Measurements from ENCODE around the gene GDI1.
"Not testable (repeated sequence)": the region's sequence is repeated elsewhere in the genome, so short reads cannot be mapped to it uniquely, and the experiment has no call there.

GDI1 gene

DNA sequence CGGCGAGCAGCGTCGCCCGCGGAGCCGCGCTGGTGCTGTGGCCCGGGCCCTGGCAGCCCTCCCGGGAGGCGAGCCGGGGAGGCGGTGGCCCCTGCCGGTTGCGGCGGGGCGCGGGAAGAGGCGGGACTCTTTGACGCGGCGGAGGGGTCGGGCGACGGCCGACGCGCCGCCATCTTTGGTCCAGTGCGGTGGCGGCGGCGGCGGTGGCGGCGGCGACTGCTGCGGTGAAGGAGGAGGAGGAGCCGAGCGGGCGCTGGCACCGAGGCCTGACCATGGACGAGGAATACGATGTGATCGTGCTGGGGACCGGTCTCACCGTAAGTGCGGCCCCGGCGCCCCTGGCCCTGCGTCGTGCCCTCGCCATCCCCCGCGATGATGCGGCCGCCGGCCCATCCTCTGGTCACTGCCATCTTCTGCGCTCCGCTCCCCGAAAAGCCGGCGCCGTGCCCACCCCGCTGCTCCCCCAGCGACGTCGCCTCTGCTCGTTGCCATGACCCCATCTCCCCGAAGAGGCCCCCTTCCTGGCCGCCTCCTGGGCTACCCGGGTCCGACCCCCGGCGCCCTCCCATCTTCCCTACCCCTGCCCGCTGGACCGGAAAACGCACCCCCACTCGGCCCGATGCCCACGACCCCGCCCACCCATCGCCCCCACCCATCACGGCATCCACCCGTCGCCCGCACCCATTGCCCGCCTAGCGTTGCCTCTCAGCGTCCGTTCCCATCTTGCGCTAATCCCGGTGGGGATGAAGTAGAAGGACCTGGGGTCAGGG, at the start of gene GDI1:
Gene GDI1 (plus strand): TSS at position 172 of the 770 bp plus-strand sequence. CDS start 101 bp downstream, at position 273.
- peak; percentile 78 for DNase-seq

- DNase-seq, result not testable (repeated sequence)
These were observed 48.9 kb upstream of the GDI1 start for GRCh38 chrX:154388094-154388493.

- DNase-seq, result not testable (repeated sequence)
These were observed 48.3 kb upstream of the GDI1 start for GRCh38 chrX:154388649-154389048.

DNA sequence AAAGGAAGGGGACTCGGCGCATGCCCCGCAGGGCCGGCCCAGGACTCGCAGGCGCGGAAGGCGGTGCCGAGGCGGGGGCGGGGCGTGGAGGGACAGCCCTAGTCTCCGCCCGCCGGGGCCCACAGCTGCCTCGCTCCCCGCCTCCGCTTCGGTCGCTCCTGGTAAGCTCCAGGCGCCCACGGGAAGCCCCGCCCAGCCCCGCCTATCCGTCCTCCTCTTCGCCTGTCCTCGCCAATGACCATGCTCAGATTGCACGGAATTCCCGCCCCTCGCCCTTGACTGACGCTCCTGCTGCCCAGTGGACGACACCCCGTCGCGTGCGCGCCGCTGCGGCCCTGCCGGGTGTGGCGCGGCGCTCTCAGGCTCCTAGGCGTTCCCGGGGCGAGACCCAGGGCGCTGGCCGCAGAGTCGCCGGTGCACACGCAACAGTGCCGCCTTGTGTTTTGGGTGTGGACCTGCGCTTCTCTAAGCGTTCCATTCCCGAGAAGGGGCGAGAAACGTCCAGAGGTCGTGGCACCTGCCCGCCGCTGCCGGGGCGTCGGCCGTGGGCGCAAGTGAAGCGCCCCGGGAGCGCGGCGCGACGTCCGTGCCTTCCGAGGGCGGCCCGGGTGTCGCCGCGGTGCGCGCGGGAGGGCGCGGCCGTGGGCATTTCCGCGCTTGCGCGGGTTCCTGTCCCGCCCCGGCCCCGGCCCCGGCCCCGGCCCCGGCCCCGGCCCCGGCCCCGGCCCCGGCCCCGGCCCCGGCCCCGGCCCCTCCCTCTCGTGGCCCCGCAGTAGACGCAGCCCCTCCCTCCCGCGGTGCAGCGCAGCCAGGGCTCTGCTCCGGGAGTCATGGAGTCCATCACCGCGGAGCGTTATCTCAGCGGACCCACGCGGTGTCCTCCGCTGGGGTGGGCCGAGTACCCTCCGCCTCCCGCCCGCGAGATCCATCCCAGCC, 46.9 kb upstream of the GDI1 start:
- DNase-seq, result not testable (repeated sequence)

DNA sequence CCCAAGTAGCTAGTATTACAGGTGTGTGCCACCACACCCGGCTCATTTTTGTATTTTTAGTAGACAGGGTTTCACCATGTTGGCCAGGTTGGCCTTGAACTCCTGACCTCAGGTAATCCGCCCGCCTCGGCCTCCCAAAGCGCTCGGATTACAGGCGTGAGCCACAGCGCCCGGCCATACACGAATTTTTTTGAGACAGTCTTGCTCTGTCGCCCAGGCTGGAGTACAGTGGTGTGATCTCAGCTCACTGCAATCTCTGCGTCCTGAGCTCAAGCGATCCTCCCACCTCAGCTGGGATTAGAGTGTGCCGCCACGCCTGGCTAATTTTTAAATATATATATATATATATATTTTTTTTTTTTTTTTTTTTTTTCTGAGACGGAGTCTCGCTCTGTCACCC, 40.6 kb upstream of the GDI1 start:
- DNase-seq, result not testable (repeated sequence)

DNA sequence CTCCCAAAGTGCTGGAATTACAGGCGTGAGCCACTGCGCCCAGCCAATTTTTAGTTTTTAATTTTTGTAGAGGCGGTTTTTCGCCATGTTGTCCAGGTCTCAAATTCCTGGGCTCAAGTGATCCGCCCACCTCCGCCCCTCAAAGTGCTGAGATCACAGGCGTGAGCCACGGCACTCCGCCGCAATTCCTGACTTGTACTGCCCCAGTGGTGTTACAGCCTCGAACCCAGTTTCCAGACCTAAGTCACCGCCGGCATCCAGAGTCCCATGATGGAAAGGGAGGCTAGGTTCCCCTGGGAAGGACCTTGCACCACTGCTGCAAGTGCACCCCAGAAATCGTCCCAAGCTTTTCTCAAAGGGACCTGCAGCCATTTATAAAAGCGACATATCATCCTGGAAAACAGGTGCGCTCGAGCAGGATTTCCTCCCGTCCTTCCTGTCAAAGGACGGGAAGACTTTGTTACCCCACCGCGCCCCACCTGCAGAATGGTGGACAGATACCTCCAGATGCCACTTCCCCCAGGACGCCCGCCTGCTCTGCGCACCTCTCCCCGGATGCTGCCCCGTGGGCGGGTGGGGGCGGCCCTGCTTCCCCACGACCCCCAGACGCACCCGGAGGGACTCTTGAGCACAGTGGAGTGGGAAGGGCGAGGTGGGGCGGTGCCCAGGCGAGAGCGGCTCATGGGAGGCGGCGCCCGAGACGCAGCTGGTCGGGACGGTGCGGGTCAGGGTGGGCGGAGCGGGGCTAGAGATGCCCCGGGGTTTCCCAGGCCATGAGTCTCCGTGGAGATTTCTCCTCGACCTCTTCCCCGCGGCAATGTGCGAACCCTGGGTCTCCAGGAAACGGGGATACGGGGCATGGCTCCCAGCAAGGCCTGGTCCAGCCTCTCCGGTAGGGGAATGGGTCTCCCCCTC, 39.7 kb upstream of the GDI1 start:
- peak; percentile 91 for DNase-seq

GRCh38 chrX:154397888-154398667, 38.9 kb upstream of the GDI1 start, which contains the start of gene RPL10:
TSS of gene RPL10 (plus strand) at chrX:154398377. CDS start at chrX:154398520, 143 bp downstream.
- DNase-seq, result peak; percentile 98

DNA sequence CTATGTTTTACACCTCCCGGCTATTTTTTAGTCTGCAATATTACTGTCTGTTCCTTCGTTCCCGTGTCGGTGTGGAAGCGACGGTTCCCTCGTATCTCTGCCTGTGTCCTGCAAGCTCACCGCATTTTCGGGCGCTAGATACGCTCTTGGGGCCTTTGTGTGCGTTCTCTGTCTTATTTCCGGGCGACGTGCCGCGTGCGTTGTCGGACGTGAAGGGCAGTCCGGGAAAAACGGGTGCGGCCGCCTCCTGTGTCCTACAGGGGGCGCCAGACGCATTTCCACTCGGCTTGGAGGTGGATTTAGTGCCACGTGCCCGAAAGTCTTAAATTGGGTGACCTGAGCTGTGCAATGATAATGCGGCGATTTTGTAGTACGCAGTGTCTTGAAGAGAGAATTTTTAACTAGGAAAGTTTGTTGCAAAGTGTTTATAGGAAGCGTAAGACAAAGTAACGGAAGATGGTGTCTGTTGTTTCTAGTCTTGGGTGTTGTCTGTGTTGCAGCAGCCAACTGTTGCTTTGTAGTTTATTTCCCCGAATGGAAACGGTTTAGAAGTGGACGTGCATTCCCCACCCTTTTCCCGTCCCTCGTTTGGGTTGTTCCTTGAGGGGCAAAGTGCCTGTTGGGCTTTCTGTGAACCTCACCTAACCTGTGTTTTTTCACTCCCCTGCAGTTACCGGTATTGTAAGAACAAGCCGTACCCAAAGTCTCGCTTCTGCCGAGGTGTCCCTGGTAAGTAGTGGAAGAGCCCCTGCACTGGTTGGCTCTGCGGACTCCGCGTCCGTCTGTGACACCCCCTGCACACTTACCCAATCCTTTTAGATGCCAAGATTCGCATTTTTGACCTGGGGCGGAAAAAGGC, 38.1 kb upstream of the GDI1 start:
- DNase-seq, result peak; percentile 88

DNA sequence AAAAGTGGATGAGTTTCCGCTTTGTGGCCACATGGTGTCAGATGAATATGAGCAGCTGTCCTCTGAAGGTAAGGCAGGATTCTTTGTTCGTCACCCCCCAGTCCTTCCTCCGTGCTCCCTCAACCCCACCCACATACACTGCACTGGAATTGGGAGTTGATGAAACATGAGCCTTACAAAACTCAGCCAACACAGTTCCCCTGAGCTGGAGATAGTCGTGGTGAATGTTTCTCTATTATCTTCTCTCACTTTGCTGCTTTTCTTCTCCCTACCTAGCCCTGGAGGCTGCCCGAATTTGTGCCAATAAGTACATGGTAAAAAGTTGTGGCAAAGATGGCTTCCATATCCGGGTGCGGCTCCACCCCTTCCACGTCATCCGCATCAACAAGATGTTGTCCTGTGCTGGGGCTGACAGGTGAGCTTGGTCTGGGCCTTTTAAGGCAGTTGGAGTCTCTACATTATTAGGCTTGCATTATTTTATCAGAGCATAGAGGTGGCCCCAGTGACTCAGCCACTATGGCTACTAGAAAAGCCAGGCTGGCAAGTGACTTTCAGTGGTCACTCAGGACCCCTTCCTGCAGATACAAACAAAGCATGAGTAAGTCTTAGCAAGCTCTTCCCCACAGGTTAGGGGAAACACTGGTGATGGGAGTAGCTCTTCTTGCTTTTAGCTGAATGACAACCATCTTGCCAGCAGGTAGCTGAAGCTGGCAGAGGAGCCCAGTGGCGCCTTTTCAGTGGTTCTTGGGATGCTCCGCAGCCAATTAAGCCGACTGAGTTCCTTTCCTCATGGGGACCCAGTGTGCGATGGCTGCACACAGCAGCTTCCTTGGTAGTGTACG, 37.2 kb upstream of the GDI1 start:
- DNase-seq, result peak; percentile 38

DNA sequence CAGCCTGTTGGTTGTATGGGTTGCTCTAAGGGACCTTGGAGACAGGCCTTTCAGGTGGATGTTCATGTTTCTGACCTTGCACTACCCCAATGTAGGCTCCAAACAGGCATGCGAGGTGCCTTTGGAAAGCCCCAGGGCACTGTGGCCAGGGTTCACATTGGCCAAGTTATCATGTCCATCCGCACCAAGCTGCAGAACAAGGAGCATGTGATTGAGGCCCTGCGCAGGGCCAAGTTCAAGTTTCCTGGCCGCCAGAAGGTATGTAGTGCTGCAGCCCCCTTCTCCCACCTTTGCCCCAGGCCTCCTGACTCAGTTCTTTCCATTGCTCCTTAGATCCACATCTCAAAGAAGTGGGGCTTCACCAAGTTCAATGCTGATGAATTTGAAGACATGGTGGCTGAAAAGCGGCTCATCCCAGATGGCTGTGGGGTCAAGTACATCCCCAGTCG, 36.6 kb upstream of the GDI1 start:
- DNase-seq, result not testable (repeated sequence)

DNA sequence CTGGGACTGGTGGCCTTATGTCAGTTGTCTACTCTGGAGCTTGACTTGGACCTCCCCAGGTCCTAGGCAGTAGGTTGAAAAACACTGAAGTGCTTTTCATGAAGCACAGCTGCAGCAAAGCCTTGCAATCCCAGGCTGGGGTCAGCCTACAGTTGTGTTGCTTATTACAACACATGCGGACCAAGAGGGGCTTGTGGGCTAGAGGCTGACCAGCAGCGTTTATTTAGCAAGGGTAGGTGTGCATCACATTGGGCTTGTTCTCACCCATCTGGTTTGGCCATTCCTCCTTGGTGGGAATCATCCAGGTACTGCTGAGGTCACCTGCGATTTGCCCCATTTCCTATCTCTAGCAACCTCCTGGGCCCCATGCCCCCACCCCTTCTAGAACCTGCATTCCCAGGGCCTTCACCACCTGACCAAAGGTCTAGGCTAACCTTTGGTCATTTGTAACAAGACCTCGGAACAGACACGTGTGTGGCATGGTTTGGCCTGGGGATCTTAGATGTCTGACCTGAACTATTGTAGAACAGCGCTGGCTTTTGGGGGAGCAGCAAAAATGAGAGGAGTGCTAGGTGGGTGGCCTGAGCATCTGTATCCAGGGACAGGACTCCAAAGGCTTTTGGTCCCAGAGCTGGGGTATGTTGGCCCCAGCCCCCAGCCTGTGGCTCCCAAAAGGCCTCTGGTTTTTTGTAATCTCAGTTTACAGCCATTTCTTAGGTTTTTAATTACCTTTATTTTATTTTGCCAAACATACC, 35.7 kb upstream of the GDI1 start:
- DNase-seq, result peak; percentile 82

DNA sequence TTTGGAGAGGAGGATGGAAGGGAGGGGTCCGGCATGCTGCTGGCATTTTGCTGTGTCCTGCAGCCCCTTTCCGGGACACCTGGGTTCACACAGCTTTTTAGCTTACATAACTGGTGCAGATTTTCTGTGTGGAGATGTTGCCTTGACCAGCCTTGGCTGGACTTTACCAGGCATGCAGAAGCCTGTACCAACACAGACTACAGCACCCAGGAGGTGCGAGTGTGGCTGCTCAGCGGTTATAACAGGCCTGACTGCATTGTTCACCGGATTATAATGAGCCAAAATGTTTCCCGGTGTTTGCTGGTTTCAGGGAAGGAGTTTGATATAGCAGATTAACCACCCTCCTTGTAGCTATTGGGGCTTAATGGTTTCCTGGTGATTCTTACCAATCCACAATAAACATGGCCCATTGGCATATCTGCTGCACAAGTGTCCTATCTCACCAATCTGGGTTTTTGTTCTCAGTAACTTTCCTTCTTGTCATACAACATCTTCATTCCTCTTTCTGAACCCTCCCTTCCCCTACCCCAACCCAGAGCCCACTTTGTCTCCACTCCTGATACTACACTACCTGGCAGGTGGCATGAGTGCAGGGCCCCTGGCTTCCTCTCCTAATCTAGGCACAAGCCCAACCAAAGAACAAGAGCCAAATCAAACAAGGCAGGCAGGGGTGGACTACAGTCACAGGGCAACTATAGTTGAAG, 34.9 kb upstream of the GDI1 start:
- peak; percentile 63 for DNase-seq

DNA sequence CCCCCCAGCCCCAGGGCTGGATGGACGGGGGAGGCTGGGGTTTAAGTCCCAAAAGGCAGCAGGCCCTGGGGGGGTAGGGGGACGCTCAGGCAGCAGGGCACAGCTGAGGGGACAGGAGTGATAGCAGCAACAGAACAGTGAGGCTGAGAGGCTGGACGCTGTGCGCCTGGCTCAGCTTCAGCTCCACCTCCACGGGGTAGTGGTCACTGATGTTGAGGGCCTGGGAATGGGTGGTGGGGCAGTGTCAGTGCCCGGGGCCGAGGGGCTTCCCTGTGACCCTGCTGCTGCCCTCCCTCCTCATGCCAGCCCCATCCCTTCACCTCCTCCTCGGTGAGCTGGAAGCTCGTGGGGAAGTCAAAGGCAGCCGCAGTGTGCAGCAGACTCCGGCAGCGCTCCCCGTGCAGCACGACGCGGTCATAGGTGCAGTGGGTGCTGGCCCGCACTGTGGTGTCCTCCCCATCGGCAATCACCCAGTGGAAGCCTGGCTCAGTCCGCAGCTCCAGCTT, 34.3 kb upstream of the GDI1 start:
- DNase-seq, result no peak

DNA sequence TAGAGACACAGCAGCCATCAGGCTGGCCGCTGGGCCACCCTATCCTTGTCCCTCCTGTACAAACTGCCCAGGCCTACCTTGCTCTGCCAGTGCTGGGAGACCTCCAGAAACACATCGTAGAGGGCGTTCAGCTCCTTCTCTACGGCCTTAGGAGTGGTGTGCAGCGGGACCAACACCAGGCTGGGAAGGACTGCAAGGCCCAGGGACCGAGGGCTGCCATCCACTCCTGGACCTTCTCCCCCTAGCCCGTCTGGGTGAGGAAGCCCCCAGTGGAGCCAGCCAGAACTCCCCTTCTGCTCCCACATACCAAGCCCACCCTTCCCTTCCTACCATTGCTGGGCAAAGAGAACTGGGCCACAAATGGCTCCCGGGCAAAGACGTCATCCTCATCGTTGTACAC, 33.8 kb upstream of the GDI1 start:
- no peak for DNase-seq

DNA sequence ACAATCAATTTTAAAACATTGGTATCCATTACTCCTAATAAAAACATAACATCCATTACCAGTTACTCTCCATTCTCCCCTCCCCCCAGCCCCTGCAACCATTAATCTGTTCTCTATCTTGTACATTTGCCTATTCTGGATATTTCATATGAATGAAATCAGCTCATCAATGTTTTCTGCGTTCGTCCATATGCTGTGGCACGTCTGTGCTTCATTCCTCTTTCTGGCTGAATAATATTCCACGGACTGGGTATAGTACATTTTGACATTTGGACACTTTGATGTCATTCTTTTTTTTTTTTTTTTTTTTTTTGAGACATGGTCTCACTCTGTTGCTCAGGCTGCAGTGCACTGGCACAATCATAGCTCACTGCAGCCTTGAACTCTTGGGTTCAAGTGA, 33.1 kb upstream of the GDI1 start:
- no peak for DNase-seq

DNA sequence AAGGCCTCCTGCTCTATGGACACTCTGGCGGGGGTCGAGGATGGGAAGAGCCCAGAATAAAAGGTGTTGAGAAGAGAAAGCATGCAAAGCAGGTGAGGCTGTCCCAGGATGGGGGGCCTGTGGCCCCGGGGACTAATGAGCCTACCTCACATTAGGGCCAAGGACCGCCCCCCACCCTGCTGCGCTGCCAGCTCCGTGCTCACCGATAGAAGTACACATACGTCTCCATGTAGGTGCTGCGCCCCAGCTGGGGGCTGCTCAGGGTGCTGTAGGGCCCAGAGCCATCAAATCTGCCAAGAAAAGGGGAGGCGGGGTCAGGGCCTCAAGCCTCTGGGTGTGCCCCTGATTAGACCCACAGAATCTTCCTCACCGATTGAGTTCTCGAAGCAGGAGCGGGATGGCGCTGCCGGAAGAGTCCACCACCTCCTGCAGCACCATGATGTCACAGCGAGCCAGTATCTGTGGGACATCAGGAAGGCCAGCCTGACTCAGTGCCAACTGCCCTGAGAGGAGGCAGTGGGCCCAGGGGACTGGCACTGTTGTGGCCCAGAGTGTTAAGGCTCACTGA, 32.2 kb upstream of the GDI1 start:
- no peak for DNase-seq

- DNase-seq, result no peak
These were observed 28.2 kb upstream of the GDI1 start for GRCh38 chrX:154408659-154409221.
